C4-2B (cell line): ENCODE data around the gene CSKMT.
"Not testable (repeated sequence)": the region's sequence is repeated elsewhere in the genome, so short reads cannot be mapped to it uniquely, and the experiment has no call there.

ENCODE experiments used
- H3K27ac ChIP-seq: fragments of 450-650 bp; 2 replicates; pipeline ENCODE4 v1.5.1; 2017
- ZFX ChIP-seq: fragments of 450-650 bp; IDR thresholded peaks from 2 replicates; pipeline ENCODE4 v1.6.1; 2017
- TF ChIP-seq, protein P1 (sequence below): fragments of 450-650 bp; conservative IDR thresholded peaks from 2 replicates; pipeline ENCODE4 v1.5.1; 2017; ENCODE audit warnings: mild to moderate bottlenecking

Gene CSKMT, protein sequence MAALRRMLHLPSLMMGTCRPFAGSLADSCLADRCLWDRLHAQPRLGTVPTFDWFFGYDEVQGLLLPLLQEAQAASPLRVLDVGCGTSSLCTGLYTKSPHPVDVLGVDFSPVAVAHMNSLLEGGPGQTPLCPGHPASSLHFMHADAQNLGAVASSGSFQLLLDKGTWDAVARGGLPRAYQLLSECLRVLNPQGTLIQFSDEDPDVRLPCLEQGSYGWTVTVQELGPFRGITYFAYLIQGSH

DNA sequence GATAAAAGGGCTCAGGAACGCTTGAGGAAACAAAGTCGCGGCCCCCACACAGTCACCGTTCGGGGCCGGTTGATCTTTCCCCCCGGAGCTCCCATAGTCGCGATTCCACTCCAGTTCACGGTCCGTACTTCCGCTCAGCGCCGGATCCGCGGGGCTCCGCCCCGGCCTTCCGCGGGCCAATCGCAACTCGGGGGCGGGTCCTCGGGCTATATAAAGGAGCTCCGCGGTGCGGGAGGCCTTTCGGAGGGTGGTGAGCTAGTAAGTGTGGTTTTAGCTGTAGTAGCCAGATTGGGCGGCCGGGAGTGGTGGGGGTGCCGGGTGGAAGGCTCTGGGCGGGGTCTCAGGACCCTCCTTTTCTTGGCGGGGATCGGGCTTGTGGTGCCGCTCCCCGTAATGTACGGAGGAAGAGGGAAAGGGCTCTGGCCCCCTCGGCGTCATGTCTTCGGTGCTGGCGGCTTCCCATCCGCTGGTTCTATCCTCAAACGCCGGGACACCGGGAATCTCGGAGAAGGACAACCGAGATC, at the start of gene CSKMT, which contains the start of gene C11orf98:
CSKMT (plus strand) TSS at position 238 of the 524 bp plus-strand sequence. CDS start 568 bp downstream, outside the sequence.
C11orf98 (minus strand) TSS at position 136 of the 524 bp plus-strand sequence; CDS start at position 95, 41 bp downstream.
- TF ChIP-seq, protein P1, sequence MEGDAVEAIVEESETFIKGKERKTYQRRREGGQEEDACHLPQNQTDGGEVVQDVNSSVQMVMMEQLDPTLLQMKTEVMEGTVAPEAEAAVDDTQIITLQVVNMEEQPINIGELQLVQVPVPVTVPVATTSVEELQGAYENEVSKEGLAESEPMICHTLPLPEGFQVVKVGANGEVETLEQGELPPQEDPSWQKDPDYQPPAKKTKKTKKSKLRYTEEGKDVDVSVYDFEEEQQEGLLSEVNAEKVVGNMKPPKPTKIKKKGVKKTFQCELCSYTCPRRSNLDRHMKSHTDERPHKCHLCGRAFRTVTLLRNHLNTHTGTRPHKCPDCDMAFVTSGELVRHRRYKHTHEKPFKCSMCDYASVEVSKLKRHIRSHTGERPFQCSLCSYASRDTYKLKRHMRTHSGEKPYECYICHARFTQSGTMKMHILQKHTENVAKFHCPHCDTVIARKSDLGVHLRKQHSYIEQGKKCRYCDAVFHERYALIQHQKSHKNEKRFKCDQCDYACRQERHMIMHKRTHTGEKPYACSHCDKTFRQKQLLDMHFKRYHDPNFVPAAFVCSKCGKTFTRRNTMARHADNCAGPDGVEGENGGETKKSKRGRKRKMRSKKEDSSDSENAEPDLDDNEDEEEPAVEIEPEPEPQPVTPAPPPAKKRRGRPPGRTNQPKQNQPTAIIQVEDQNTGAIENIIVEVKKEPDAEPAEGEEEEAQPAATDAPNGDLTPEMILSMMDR, result no peak
- peak; percentile 63 for TF ChIP-seq ZFX
- H3K27ac ChIP-seq, result peak within 1 kb of the TSS; percentile 98

DNA sequence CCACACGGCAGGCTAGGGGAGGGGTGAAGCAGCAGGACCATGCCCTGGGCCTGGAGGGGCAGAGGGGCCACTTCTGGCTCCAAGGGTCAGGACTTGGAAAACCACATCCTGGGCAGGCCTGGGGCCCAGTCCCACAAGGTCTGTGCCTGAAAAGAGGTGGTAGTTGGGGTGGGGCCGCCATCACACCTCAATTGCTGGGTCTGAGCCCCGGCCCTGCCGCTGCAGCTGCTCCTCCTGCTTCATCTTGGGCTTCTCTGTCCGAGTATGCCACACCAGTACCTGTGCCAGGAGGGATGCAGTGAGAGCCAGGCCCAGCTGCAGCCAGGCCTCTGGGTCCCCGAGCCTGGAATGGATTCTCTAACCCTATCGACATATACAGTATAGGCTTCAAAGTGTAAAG, 49.6 kb upstream of the CSKMT start:
- H3K27ac ChIP-seq, result no peak overlapping the region; the same call in 1 of the 2 replicates
- TF ChIP-seq ZFX, result no peak
- TF ChIP-seq, protein P1, result no peak

DNA sequence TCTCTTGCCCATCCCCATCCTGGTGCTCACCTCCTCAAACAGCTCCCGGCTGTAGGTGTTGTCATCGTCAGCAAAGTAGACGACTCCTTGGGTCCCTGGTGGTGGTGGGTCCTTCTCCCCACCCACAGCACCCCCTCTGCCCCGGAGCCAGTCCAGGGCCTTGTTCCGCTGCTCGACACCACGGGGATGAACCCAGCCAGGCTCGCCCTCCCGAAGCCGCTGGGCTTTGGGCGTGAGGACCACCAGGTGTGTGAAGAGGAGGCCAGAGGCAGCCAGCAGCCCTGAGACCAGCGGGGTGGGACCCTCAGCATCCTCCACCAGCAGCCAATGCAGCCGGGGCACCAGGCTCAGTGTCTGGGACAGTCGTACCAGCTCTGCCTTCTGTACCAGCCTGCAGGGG, 48.2 kb upstream of the CSKMT start:
- not testable (repeated sequence) for H3K27ac ChIP-seq

DNA sequence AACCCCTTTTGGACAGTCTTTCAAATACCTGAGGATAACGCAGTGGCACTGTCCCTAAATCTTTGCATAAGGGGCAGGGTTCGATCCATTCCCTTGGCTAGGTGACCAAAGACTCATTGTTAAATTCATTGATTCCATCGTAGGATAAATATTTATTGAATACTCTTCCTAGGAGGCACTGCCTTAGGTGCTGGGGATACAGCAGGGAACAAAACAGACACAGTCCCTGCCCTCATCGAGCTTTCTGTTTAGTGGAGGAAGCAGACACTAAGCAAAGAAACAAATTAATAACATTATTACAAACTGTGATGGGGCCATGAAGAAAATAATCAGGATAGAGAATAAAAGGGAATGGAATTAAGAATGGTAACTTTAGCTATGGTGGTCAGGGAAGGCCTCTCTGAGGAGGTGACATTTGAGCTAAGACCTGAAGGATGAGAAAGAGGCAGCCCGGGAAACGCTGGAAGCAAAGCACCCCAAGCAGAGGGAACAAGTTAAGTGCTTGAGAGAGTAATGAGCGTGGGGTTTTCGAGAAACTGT, 44.0 kb upstream of the CSKMT start:
- peak overlapping the region; percentile 96 for H3K27ac ChIP-seq
- no peak for TF ChIP-seq ZFX
- TF ChIP-seq, protein P1, result no peak

DNA sequence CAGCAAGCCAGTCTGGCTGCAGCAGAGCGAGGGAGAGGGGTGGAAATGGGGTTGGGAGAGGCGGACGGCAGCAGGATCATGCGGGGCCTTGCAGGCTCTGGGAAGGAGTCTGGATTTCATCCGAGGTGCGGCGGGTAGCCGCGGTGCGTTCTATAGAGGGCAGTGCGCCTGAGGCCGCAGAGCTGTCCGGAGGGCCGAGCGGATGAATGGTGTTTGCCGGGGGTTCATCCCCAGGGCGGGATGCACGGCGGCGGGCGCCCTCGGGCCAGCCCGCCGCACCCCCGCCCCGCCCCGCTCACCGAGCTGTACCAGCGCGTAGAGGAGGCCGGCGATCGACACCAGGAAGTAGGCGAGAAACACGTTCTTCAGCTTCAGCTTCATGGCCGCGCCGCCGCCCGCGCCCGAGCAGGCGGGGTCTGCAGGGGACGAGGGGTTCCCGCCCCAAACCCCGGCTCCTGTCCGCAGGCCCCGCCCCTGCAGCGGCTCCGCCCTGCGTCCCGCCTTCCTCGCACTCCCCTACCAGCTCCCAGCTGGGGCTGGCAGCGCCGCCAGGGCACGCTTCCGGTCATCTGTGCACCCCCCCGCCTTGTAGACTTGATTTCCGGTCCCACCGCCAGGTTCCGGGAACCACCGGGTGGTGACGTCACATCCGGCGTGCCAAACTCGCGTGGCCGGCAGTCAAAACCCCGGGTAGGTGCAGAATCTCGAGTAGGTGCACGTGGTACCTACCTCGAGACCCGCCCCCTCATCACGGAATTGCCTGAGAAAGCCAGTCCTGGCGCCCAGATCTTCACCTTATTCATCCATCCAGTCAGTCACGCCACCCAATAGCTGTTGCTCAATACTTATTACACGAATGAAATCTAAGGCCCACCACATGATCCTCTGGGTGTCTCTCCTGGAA, 43.3 kb upstream of the CSKMT start, which contains the start of gene B3GAT3:
B3GAT3 (minus strand) TSS at position 420 of the 904 bp plus-strand sequence; CDS start at position 381, 39 bp downstream.
- peak within 1 kb of the TSS; percentile 96 for H3K27ac ChIP-seq
- peak; percentile 82 for TF ChIP-seq ZFX
- TF ChIP-seq, protein P1, result no peak

DNA sequence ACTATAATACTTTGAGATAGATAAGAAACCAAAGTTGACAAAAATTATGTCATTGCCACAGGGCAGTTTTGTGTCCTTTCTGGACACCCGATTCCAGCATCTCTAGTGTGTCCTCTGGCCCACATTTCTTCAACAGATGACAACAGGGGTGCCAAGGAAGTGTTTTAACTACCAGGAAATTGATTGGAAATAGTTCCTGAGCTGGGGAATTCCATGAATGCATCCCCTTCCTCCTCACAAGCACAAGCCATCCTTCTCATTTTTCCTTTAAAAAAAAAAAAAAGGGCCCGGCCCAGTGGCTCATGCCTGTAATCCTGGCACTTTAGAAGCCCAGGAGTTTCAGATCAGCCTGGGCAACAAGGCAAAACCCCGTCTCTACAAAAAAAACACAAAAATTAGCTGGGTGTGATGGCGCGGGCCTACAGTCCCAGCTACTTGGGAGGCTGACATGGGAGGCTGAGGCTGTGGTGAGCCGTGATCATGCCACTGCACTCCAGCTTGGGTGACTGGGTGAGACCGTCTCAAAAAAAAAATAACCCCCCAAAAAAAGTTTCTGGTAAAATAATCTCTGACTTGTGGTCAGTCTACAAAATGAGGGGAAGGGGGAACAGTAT, 42.5 kb upstream of the CSKMT start:
- TF ChIP-seq, protein P1, result no peak
- TF ChIP-seq ZFX, result no peak
- peak overlapping the region; percentile 96 for H3K27ac ChIP-seq

DNA sequence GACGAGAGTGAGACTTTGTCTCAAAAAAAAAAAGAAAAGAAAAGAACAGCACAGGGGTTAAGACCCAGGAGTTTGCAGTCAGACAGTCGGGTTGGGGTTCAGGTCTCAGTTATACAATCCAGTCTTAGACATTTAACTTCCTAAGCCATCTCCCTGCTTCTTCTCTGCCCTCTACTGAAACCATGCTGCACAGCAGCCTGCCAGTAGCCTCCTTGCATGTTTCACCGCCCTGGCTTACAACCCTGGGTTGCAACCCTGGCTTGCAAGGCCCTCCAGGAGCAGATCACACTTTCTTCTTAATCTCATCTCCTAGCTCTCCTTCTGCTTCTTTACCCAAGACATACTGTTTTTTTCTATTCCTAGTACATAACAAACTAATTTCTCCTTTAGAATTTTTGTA, 37.4 kb upstream of the CSKMT start:
- TF ChIP-seq, protein P1, result no peak
- TF ChIP-seq ZFX, result no peak
- H3K27ac ChIP-seq, result no peak overlapping the region
